Activated CD4-positive, CD25-positive, alpha-beta regulatory T cell treated with anti-CD3 and anti-CD28 coated beads, Interleukin-2, amount 50 U/mL, for 16 hours (primary cell): ENCODE measurements around the gene RNLS.
"Not testable (repeated sequence)": the region's sequence is repeated elsewhere in the genome, so short reads cannot be mapped to it uniquely, and the experiment has no call there.

Experiments
- DNase-seq: peaks from one replicate; pipeline ENCODE4 v3.0.0-alpha.2; 2020; ENCODE audit warnings: low read depth, low spot score

Gene RNLS

GRCh38 chr10:88388324-88388723 is 194.8 kb downstream of the RNLS start:
- no peak for DNase-seq

- DNase-seq = no peak
These were observed 196.0 kb downstream of the RNLS start for GRCh38 chr10:88386821-88387773.

GRCh38 chr10:88386204-88386788 is 196.8 kb downstream of the RNLS start:
- DNase-seq = no peak

GRCh38 chr10:88385601-88386203 is 197.4 kb downstream of the RNLS start:
- DNase-seq = no peak

- no peak for DNase-seq
These were observed 199.8 kb downstream of the RNLS start for GRCh38 chr10:88383276-88383675.

GRCh38 chr10:88382699-88383098 is 200.4 kb downstream of the RNLS start:
- no peak for DNase-seq

- DNase-seq = no peak
These were observed 203.5 kb downstream of the RNLS start for GRCh38 chr10:88379575-88379974.

- no peak for DNase-seq
These were observed 205.6 kb downstream of the RNLS start for GRCh38 chr10:88377510-88377909.

GRCh38 chr10:88374392-88375175 is 208.5 kb downstream of the RNLS start:
- no peak for DNase-seq

- no peak for DNase-seq
These were observed 210.1 kb downstream of the RNLS start for GRCh38 chr10:88372881-88373592.

GRCh38 chr10:88372051-88372715 is 210.9 kb downstream of the RNLS start:
- no peak for DNase-seq

GRCh38 chr10:88370713-88371112 is 212.4 kb downstream of the RNLS start:
- DNase-seq = no peak

GRCh38 chr10:88366772-88367171 is 216.3 kb downstream of the RNLS start:
- DNase-seq = no peak

GRCh38 chr10:88361995-88362807 is 220.9 kb downstream of the RNLS start:
- DNase-seq = no peak

GRCh38 chr10:88361494-88361893 is 221.6 kb downstream of the RNLS start:
- no peak for DNase-seq

GRCh38 chr10:88355750-88356149 is 227.4 kb downstream of the RNLS start:
- DNase-seq = not testable (repeated sequence)

GRCh38 chr10:88347597-88348304 is 235.4 kb downstream of the RNLS start:
- DNase-seq = no peak

- DNase-seq = no peak
These were observed 236.1 kb downstream of the RNLS start for GRCh38 chr10:88347022-88347421.
